Progenitor cell of endocrine pancreas (in vitro differentiated cells): ENCODE measurements around the gene RPL36A. TPM values are rescaled to one million over a fixed set of nuclear protein-coding genes. Genes with fewer than 3 reads are reported as not detected.
A peak's percentile ranks its signal among the peaks of the same experiment; 100 is the strongest.

Experiments used
- DNase-seq: peaks from one replicate; pipeline ENCODE4 v3.0.0; 2021; ENCODE audit warnings: low spot score; ENCODE audit not compliant: unreplicated experiment
- H3K27ac Mint-ChIP-seq: 2 replicates; pipeline ENCODE4 v1.8.0; 2021; ENCODE audit warnings: mild to moderate bottlenecking, moderate library complexity, mixed read lengths
- H3K27me3 Mint-ChIP-seq: 2 replicates; pipeline ENCODE4 v1.8.0; 2021; ENCODE audit warnings: mixed read lengths
- H3K36me3 Mint-ChIP-seq: 2 replicates; pipeline ENCODE4 v1.8.0; 2022; ENCODE audit warnings: mixed read lengths; ENCODE audit not compliant: insufficient read depth
- H3K4me1 Mint-ChIP-seq: 2 replicates; pipeline ENCODE4 v1.8.0; 2021; ENCODE audit warnings: low read depth, mixed read lengths
- H3K4me3 Mint-ChIP-seq: 2 replicates; pipeline ENCODE4 v1.8.0; 2021; ENCODE audit warnings: low read depth, mild to moderate bottlenecking, moderate library complexity, mixed read lengths
- H3K9me3 Mint-ChIP-seq: 2 replicates; pipeline ENCODE4 v1.8.0; 2021; ENCODE audit warnings: low read depth, mixed read lengths
- total RNA-seq: library from RNA; stranded (reverse); gene quantifications from 2 replicates; pipeline ENCODE4 v1.2.1, GENCODE V29; 2021
- TF ChIP-seq, protein P1 (sequence below): fragments of 200-600 bp; sonication (generic); IDR thresholded peaks from one replicate; pipeline ENCODE4 v1.5.0; 2021; ENCODE audit warnings: antibody characterized with exemption, mild to moderate bottlenecking; ENCODE audit not compliant: unreplicated experiment

The RPL36A gene
- total RNA-seq, 1 donor from 2014 or later, result 306 TPM

GRCh38 chrX:101409043-101409442, 18.2 kb downstream of the RPL36A start:
- H3K4me3 Mint-ChIP-seq, result peak overlapping the region; percentile 88
- peak overlapping the region; percentile 93 for H3K27ac Mint-ChIP-seq
- peaks cover 13% of the 10 kb centered on the region for H3K4me1 Mint-ChIP-seq
- H3K36me3 Mint-ChIP-seq, result peaks cover 10% of the 10 kb centered on the region
- no peaks in the 10 kb centered on the region for H3K27me3 Mint-ChIP-seq
- peaks cover 14% of the 10 kb centered on the region for H3K9me3 Mint-ChIP-seq
- no peak for DNase-seq
- TF ChIP-seq, protein P1, sequence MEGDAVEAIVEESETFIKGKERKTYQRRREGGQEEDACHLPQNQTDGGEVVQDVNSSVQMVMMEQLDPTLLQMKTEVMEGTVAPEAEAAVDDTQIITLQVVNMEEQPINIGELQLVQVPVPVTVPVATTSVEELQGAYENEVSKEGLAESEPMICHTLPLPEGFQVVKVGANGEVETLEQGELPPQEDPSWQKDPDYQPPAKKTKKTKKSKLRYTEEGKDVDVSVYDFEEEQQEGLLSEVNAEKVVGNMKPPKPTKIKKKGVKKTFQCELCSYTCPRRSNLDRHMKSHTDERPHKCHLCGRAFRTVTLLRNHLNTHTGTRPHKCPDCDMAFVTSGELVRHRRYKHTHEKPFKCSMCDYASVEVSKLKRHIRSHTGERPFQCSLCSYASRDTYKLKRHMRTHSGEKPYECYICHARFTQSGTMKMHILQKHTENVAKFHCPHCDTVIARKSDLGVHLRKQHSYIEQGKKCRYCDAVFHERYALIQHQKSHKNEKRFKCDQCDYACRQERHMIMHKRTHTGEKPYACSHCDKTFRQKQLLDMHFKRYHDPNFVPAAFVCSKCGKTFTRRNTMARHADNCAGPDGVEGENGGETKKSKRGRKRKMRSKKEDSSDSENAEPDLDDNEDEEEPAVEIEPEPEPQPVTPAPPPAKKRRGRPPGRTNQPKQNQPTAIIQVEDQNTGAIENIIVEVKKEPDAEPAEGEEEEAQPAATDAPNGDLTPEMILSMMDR, result no peak

GRCh38 chrX:101410461-101410860, 19.6 kb downstream of the RPL36A start:
- no peaks in the 10 kb centered on the region for H3K27me3 Mint-ChIP-seq
- H3K4me1 Mint-ChIP-seq, result peaks cover 15% of the 10 kb centered on the region
- TF ChIP-seq, protein P1, result no peak
- H3K36me3 Mint-ChIP-seq, result peaks cover 8% of the 10 kb centered on the region
- H3K4me3 Mint-ChIP-seq, result peak overlapping the region; percentile 60
- peak overlapping the region; percentile 22 for H3K27ac Mint-ChIP-seq
- peaks cover 16% of the 10 kb centered on the region for H3K9me3 Mint-ChIP-seq
- DNase-seq, result no peak

DNA sequence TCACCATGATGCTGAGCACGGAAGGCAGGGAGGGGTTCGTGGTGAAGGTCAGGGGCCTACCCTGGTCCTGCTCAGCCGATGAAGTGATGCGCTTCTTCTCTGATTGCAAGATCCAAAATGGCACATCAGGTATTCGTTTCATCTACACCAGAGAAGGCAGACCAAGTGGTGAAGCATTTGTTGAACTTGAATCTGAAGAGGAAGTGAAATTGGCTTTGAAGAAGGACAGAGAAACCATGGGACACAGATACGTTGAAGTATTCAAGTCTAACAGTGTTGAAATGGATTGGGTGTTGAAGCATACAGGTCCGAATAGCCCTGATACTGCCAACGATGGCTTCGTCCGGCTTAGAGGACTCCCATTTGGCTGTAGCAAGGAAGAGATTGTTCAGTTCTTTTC, 21.2 kb downstream of the RPL36A start:
- peaks cover 15% of the 10 kb centered on the region for H3K9me3 Mint-ChIP-seq
- H3K27me3 Mint-ChIP-seq, result no peaks in the 10 kb centered on the region
- TF ChIP-seq, protein P1, result no peak

DNA sequence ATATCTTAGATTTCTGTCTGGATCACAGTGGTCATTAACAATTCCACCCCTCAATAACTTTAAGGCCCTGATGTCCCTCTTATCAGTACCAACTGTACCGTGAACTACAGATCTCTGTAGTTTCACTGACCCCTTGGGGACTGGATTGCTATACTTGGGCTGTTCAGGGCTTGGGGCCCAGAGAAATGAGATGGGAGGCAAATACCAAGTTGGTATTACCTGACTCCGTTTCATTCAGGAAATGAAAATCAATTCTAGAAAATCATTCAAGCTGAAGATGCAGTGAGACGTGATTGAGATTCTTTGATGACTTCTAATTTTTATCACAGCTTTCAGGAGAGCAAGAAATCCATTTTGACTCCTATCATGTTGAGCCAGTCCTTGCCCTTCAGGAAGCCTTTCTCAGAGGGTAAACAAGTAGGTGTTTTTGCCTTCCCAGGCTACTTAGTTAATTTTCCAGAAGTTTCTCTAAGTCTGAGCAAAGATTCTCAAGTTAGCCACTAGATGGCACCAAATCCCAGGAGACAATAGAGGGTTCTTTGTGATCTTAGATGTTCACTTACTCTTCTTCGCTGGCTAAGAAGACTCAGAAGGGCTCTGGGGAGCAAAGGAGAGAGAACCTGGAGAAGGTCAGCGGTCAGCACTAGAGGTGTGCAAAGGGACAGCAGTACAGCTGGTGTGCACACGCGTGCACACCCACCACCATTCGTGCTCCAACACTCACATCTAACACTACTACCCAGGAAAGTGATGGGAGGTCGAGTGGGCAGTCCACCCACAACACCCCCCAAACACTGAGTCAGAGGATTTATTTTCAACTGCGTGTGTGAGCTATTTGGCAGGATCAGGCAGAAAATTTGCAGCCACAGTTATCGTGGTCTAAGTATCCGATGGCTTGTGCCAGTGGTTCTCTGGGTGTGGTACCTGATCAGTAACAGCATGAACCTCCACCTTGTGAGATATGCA, 24.7 kb downstream of the RPL36A start:
- TF ChIP-seq, protein P1, result peak; percentile 67
- DNase-seq, result no peak
- Mint-ChIP-seq H3K9me3 (peaks cover 27% of the 10 kb centered on the region), H3K4me1 (peaks cover 29% of the 10 kb centered on the region), H3K36me3 (peaks cover 10% of the 10 kb centered on the region), H3K27ac (peak overlapping the region; percentile 88), H3K4me3 (no peak overlapping the region), H3K27me3 (no peaks in the 10 kb centered on the region)

More for the DNA sequence above, 21.2 kb downstream of the RPL36A start:
- H3K4me1 Mint-ChIP-seq, result peaks cover 17% of the 10 kb centered on the region
- H3K4me3 Mint-ChIP-seq, result no peak overlapping the region
- H3K36me3 Mint-ChIP-seq, result peaks cover 8% of the 10 kb centered on the region
- H3K27ac Mint-ChIP-seq, result no peak overlapping the region
- DNase-seq, result no peak

DNA sequence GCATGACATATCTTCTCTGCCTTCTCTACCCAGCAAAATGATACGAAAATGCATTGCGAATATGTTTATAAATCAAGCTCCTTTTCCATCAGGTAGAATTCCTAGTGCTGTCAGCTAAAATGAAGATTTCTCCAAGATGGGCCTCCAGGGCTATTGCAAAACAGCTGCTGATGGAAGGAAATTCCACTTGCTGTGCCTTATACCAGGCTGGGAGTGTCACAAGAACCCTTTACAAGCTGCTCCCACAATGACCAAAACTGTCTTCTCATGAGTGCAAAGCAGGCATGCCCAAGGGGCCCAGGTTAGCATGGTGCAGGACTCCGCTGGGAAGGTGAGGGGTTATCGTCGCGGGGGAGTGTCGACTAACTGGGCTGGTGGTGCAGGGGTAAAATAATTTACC, 25.9 kb downstream of the RPL36A start:
- Mint-ChIP-seq H3K4me3 (peak overlapping the region; percentile 29), H3K9me3 (peaks cover 34% of the 10 kb centered on the region), H3K4me1 (peaks cover 26% of the 10 kb centered on the region), H3K27ac (peak overlapping the region; percentile 100), H3K27me3 (no peaks in the 10 kb centered on the region), H3K36me3 (peaks cover 16% of the 10 kb centered on the region)
- TF ChIP-seq, protein P1, result no peak
- no peak for DNase-seq
